Kasumi-1 (cell line): ENCODE measurements around the gene HSPA14.
"Not testable (repeated sequence)": the region's sequence is repeated elsewhere in the genome, so short reads cannot be mapped to it uniquely, and the experiment has no call there.

Source experiments
- DNase-seq, 2 experiments: peaks; one replicate each; lab custom pipeline; 2025; lab: John Stamatoyannopoulos, UW

Gene HSPA14, protein sequence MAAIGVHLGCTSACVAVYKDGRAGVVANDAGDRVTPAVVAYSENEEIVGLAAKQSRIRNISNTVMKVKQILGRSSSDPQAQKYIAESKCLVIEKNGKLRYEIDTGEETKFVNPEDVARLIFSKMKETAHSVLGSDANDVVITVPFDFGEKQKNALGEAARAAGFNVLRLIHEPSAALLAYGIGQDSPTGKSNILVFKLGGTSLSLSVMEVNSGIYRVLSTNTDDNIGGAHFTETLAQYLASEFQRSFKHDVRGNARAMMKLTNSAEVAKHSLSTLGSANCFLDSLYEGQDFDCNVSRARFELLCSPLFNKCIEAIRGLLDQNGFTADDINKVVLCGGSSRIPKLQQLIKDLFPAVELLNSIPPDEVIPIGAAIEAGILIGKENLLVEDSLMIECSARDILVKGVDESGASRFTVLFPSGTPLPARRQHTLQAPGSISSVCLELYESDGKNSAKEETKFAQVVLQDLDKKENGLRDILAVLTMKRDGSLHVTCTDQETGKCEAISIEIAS

DNA sequence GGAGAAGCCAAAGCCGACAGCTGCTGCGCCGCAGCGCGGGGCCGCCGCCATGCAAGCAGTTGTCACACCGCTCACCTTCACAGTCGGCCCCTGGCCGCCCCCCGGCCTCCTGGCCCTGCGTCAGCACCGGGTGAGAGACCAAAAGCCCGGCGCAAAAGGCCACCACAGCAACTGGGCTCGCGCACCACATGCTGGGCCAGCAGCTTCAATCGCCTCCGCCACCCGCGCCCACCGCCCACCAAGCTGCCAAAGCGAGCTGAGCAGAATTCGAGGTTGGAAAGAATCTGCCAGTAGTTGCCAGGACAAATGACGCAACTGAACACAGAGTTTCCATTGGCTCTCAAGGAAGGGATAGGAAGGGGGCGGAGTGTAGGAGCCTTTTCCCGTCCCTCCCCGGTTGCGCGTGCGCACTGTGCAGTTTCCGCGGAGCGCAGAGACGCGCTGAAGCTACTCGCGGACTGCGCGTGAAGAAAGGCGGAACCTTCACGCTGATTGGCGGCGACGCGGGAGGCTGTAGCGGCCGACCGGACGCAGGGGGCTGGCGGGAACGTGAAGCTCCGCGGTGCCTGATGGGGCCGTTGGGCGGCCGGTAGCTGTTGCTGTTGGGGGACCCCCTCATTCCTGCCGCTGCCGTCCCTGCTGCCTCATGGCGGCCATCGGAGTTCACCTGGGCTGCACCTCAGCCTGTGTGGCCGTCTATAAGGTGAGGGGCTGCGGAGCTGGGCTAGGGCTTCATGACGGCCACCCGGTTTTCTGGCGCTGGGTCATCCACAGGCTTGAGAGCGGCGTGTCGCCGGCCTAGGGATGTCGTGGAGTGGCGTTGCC, at the start of gene HSPA14, which contains the start of the genes CDNF and MSANTD7:
HSPA14 (plus strand) TSS at position 550 of the 825 bp plus-strand sequence; CDS start at position 647, 97 bp downstream.
CDNF (minus strand) TSS at position 281 of the 825 bp plus-strand sequence; CDS start at position 190, 91 bp downstream.
MSANTD7 (plus strand) TSS at position 550 of the 825 bp plus-strand sequence. CDS start 3,979 bp downstream, outside the sequence.
- DNase-seq, result peak; percentile 100

DNA sequence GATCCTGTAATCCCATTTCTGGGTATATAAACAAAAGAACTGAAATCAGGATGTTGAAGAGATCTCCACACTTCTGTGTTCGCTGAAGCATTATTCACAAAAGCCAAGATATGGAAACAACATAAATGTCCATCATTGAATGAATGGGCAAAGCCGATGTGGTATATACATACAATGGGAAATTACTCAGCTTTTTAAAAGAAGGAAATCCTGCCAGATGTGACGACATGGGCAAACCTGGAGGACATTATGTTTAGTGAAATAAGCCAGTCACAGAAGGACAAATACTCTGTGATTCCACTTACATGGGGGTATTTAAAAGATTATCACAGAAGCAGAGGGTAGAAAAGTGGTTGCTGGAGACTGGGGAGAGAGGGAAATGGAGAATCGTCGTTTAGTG, 39.5 kb upstream of the HSPA14 start:
- no peak for DNase-seq

DNA sequence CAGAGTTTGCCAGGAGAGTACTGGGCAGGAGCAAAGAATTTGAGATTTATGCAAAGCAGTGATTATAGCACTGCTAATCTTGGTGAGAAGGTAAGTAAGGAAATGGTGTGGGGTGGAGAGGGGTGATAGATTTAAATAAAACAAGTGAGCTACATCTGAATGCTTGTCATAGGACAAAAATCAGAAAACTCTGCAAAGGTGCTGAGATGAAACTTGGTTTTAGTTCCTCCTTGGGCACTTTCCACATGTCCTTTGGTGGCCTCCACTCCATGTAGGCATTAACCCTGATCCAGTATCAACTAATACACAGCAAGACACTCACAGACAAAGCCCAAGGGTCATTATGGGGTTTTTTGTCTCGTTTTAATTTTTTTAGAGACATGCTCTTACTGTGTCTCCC, 37.7 kb upstream of the HSPA14 start:
- DNase-seq, result no peak

DNA sequence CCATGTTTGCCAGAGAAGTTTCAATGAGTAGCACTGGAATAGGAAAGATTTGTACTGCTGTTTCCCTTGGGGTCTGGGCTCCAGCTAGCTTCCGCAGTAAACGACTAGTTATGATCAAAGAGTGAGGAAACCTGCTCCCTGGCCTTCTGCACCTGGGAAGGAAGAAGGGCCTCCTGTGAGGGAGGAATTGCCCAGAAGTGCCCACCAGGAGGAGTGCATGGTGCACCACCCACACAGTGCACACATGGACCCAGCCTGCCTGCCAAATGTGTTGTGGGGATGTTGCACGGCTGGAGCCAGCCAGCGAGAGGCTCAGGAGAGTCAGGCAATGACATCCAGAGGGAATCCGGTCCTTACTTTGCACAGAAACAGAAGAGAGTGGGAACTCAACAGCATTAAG, 36.4 kb upstream of the HSPA14 start:
- DNase-seq, result no peak

DNA sequence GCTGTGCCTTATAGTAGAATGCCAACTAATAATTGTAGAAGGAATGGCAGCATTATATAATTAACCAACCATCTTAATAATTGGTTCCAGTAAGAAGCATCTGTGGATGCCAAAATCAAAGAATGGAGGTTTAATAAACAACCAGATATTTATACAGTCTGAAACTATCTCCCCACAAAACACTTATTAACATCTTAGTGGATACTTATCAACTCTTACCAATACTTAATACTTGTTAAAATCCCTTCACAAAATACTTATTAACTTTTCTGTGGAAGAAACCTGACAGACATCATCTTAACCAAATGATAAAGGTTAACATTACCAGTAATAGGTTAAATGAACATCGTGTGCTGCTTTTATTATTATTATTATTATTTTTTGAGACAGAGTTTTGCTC, 34.3 kb upstream of the HSPA14 start:
- DNase-seq, result no peak

DNA sequence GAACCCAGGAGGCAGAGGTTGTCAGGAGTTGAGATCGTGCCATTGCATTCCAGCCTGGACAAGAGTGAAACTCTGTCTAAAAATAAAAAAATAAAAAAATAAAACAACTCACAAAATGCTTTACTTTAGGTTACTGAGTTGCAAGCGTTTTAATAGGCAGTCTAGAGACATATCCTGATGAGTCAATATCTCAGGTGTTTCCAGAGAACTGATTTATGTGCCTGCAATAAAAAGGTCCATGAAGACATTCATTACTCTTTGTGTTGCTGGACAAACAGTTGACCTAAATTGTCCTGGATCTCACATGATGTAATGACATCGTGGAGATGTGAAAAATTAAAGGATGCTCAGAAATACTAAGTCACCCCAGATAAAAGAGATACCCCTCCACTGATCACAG, 31.8 kb upstream of the HSPA14 start:
- DNase-seq, result no peak

DNA sequence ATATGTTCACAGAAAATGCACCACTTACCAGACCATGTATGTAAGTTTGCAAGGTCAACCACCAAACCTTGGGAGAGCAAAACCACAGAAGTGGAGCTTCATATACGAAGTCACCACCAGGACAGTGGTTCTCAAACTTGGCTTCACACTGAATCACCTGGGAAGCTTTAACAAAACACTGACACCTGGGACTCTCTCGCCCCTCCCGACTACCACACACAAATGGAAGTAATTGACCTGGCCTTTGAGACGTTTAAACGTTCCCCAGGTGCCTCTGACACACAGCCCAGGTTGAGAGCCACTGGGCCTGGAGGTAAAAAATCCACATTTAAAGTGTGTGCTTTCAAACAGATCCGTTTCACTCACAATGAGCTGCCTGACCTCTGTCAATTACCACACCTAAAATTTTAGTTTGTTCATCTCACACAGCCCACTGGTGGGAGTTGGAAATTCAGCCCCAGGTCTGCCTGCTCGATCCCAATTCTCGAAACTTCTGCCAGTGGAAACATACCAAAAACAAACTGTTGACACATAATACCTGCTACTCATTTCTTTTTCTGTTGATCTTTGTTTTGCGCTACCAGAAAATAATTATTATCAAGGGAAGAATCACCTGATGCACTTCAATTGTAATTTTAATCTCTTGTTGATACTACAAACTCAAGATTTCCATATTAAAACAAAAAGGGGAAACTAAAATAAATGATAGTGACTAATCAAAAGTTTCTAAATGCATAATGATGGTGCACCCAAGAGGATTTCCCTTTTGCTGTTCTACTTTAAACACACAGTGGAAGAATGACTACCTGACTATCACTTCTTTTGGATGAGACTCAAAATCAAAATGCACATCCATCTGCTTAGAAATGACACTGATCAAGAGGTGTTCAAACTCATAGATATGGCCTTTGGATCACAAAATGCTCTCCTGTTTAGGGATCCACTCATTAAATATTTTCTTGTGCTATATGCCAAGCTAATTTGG, 26.8 kb upstream of the HSPA14 start:
- DNase-seq, result no peak

DNA sequence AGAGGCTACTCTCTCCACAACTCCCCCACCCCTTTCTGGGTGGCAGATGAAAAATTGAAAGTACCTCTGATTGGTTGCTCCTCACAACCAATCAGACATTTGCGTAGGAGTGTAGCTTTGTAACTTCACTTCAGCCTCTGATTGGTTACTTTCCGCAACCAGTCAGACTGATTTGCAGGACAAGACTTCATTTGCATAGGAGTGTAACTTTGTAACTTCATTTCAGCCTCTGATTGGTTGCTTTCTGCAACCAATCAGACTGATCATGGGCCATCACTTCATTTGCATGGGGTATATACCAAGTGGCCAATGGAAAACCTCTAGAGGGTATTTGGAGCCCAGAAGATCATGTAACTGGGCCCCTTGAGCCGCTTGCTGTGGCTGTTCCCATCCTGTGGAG, 25.8 kb upstream of the HSPA14 start:
- no peak for DNase-seq

DNA sequence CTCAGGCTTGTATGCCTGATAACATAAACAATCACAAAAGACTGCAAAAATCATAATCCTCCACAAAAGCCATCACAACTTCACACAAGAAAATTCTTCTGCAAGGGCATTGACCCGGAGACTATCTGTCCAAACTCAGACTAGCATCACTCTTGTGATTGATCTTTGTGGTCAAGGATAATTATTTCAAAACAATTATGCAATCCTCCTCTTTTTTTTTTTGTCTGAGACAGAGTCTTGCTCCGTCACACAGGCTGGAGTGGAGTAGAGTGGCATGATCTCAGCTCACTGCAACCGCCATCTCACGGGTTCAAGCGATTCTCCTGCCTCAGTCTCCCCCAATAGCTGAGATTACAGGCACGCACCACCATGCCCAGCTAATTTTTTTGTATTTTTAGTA, 22.4 kb upstream of the HSPA14 start:
- DNase-seq, result no peak

DNA sequence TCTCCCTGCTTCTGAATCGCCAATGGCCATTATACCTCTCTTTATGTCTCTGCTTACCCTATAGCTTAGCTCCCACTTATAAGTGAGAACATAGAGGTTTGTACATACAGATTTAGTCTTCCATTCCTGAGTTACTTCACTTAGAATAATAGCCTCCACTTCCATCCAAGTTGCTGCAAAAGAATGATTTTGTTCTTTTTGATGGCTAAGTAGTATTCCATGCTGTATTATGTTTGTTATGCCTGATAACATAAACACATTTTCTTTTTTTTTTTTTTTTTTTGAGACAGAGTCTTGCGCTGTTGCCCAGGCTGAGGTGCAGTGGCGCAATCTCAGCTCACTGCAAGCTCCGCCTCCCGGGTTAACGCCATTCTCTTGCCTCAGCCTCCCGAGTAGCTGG, 21.4 kb upstream of the HSPA14 start:
- not testable (repeated sequence) for DNase-seq

DNA sequence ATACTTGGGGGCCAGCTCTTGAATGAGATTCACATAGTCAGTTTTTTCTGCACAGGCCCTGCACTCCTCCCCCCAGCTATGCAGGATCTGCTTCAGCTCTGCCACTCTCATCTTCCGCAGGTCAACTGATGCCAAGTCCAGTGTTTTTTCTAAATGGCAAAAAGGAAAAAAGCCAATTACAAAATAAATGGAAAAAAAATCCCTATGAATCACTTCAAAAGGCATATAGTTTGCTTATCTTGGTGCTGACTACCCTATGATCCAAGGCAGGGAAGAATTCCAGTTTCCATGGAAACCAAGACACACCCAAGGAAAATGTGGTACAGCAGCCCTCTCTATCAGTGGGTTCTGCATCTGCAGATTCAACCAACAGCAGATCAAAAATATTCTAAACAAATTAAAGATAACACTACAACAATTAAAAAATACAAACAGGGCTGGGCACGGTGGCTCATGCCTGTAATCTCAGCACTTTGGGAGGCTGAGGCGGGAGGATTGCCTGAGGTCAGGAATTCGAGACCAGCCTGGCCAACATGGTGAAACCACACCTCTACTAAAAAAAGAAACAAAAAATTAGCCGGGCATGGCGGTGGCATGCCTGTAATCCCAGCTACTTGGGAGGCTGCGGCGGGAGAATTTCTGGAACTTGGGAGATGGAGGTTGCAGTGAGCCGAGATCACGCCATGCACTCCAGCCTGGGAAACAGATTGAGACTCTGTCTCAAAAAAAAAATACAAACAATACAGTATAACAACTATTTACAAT, 17.9 kb upstream of the HSPA14 start:
- no peak for DNase-seq

DNA sequence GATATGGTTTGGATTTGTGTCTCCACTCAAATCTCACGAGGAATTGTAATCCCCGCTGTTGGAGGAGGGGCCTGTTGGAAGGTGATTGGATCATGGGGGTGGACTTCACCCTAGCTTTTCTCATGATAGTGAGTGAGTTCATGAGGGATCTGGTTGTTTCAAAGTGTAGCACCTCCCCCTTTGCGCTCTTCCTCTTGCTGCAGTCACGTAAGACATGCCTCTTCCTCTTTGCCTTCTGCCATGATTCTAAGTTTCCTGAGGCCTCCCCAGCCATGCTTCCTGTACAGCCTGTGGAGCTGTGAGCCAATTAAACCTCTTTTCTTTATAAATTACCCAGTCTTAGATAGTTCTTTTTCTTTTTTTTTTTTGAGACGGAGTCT, 17.3 kb upstream of the HSPA14 start:
- peak; percentile 49 to 70 for DNase-seq

DNA sequence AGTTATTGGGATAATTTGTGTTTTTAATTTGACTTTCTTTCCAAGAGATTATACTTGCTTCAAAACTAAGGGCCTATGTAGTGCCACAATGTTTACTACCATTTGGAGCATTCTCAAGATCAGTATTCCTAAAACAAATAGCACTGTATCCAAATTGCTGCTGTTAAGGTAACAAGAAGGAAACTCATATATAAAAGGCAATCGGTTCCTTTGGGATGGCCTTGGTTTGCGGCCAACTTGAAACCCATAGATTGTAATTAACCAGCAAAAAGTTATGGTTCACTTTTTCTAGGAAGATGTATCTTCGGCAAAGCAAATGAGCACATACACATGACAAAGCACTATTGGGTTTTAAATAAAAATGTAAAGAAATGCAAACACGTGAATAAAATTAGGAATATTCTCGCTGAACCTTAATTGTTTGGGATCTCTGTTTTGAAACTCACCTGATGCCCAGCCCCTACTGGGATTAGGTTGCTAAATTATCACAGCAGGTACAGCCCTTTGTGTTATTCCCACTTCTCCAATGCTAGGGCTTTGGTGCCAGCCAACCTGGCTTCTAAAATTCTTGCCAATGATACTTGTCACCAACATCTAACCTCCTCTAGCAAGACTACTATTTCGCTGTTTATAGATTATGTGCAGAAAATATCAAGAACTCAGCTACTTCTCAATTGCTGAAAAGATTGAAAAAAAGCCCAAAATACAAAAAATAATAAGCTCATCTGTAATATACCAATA, 16.3 kb upstream of the HSPA14 start:
- no peak for DNase-seq

DNA sequence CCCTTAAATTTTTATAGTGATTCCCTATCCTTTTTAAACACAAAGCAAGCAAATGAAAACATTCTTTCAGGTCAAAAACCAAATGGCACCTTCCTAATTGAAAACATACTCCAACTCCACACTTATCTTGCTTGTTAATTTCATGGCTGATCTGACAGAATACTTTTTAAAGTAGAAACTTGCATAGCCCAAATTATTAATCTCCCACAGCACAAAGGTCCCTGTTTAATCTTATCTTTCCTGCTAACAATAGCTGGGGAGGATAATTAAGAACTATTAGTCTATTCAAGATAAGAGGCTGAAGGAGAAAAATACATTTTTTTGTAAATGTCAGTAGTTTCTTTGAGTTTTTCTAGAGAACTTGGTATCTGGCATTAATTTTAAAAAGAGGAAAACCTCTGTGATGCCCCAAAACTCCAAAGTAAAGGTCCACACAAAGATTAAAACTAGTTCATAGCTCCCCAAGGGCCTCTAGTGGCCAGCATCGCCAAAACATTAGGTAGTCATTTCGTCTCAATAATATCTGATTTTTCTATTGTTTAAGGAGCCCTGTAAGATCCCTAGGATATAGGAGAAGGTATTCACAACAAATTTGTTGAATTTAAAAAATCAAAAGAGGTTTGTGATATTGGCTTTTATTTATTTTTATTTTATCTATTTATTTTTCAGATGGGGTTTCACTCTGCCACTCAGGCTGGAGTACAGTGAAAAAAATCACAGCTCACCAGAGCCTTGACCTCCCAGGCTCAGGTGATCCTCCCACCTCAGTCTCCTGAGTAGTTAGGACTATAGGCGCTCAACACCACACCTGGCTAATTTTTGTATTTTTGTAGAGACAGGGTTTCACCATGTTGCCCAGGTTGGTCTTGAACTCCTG, 15.0 kb upstream of the HSPA14 start:
- peak; percentile 91 to 95 for DNase-seq

DNA sequence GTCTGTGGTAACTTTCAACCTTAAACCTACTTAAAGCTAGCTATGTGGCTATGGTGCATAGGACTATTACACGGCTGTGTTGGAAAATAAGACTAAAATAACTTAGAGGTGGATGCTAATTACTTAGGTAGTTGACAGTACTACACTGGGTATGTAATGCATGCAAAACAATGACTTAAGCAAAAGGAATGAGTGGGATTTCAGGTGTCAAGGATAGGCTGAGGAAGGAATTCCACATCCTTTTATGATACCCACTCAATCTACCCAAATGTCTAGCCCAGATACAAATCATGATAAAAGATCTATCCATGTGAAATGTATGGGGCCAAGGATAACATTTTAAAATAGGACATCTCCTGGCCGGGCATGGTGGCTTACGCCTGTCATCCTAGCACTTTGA, 14.1 kb upstream of the HSPA14 start:
- no peak for DNase-seq

DNA sequence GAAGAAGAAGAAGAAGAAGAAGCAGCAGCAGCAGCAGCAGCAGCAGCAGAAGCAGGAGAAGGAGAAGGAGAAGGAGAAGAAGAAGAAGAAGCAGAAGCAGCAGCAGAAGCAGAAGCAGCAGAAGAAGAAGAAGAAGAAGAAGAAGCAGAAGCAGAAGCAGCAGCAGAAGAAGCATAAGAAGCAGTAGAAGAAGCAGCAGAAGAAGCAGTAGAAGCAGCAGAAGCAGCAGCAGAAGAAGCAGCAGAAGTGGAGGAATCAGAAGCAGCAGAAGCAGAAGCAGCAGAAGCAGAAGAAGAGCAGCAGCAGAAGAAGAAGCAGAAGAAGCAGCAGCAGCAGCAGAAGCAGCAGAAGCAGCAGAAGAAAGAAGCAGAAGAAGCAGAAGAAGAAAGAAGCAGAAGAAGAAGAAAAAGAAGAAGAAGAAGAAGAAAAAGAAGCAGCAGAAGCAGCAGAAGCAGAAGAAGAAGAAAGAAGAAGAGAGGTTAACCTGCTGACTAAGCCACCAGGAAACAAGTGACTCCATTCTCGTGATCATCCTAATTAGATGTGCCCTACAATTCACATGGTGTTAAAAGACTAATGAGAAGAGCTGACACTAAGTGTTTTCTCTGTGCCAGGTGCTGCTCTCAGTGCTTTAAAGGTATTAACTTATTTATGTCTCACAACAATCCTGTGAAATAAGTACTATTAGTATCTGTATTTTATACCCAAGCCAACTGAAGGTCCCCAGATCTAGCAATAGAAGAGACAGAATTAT, 11.9 kb upstream of the HSPA14 start:
- DNase-seq, result peak; percentile 20 to 41

DNA sequence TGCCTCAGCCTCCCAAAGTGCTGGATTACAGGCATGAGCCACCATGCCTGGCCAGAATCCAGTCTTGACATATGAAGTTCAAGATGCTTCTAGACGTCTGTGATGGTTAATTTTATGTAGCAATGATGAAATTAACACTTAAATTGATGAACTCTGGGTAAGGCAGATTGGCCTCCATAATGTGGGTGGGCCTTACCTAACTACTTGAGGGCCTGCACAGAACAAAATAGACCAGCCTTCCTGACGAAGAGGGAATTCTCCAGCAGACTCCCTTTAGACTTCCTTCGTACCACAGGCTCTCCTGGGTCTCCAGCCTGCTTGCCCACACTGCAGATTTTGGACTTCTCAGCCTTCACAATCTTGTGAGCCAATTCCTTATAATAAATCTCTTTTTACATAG, 5.0 kb upstream of the HSPA14 start:
- DNase-seq, result no peak

DNA sequence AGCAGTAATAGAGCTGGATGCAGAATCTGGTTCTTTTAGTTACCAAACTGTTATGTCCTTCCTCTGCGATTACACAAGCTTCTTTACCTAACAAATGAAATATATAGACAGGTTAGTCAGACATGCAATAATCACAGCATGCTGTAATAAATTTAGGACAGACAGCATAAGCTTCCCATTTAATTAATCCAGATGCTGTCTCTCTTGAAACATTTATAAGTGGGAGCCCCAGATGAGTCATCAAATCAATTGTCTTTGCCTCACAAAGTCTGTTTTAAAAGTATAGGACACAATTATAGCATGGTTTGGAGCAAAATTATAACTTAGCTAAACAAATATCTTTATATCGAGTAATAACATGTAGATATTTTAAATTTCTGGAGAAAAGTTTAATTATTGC, 1.9 kb upstream of the HSPA14 start:
- no peak for DNase-seq
